ENCODE measurements around the gene SCAF11.

The SCAF11 gene

DNA sequence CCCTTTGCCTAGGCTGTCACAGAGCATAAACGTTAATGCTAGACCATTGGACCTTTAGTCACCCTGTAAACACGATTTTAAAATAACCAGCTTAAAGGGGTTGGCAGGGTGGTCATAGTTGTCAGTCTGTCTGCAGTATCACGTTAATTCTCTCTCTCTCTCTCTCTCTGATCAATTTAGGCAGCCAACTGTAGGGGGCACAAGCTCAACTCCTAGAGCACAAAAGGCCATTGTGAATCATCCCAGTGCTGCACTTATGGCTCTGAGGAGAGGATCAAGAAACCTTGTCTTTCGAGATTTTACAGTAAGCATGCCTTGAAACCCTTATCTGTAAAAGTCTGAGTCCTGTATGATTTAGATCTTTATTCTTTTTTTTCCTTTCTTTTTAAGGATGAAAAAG, 97.1 kb downstream of the SCAF11 start:
- peak; percentile 31 for TF ChIP-seq CTCF (conservative IDR thresholded peaks at IDR 0.05; ENCODE audit: low read length)
- H3K4me3 ChIP-seq (ENCODE audit: low read length) = no peak overlapping the region
- DNase-seq (ENCODE audit: low read depth) = peak; percentile 13

DNA sequence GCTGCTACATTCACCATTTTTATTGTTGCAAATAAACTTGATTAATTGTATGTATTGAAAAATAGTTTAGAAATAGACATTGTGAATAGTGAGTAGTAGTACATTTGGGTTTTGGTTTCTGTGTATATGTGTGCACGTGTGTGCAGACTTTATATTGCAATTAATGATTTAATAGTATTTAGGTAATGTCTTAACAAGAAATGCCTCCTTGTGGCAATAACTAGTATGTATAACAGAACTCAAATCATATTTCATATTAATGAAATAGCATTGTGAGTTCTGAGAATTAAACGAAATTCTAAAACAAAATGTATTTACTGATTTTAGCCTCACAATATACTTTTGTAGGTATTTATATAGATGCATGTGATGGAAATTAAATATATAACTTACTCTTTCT, 100.1 kb downstream of the SCAF11 start:
- no peak overlapping the region for H3K4me3 ChIP-seq (ENCODE audit: low read length)
- no peak for TF ChIP-seq CTCF (conservative IDR thresholded peaks at IDR 0.05; ENCODE audit: low read length)
- DNase-seq (ENCODE audit: low read depth) = no peak

GRCh38 chr12:45887544-45887943, 102.8 kb downstream of the SCAF11 start:
- TF ChIP-seq CTCF (conservative IDR thresholded peaks at IDR 0.05; ENCODE audit: low read length) = no peak
- DNase-seq (ENCODE audit: low read depth) = no peak
- H3K4me3 ChIP-seq (ENCODE audit: low read length) = no peak overlapping the region

GRCh38 chr12:45886685-45887084, 103.7 kb downstream of the SCAF11 start:
- no peak overlapping the region for H3K4me3 ChIP-seq (ENCODE audit: low read length)
- DNase-seq (ENCODE audit: low read depth) = no peak
- no peak for TF ChIP-seq CTCF (conservative IDR thresholded peaks at IDR 0.05; ENCODE audit: low read length)

DNA sequence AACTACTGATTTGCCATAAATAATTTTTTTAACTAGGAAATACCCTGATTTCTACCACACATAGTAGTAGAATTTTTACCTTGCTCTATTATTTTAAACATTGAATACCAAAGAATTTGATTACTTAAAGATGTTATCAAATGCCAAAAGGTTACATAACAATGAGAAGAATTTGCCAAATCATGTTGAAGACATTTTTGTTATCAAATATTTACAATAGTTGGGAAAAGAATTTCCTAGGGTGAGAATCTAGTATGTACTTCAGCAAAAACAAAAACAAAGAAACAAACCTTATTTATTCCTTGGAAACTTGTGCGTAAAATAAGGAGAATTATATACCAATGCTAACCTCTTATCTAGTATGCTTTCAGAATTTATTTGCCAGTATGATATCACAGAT, 107.2 kb downstream of the SCAF11 start:
- H3K4me3 ChIP-seq (ENCODE audit: low read length) = no peak overlapping the region
- no peak for TF ChIP-seq CTCF (conservative IDR thresholded peaks at IDR 0.05; ENCODE audit: low read length)
- peak; percentile 24 for DNase-seq (ENCODE audit: low read depth)

- H3K4me3 ChIP-seq (ENCODE audit: low read length) = no peak overlapping the region
- TF ChIP-seq CTCF (conservative IDR thresholded peaks at IDR 0.05; ENCODE audit: low read length) = no peak
- DNase-seq (ENCODE audit: low read depth) = no peak
These were observed 109.8 kb downstream of the SCAF11 start for GRCh38 chr12:45880533-45880932.

GRCh38 chr12:45879363-45879895, 110.9 kb downstream of the SCAF11 start:
- H3K4me3 ChIP-seq (ENCODE audit: low read length) = no peak overlapping the region
- DNase-seq (ENCODE audit: low read depth) = no peak
- no peak for TF ChIP-seq CTCF (conservative IDR thresholded peaks at IDR 0.05; ENCODE audit: low read length)
